Testis (tissue), 3 donors: Measurements from ENCODE around the gene TRIM71. TPM values are rescaled to one million over a fixed set of nuclear protein-coding genes. Genes with fewer than 3 reads are reported as not detected.

Experiments
- DNase-seq: peaks from one replicate; pipeline ENCODE4 v3.0.0-alpha.2; 2019
- H3K27ac ChIP-seq, 2 donors: fragments of 200-600 bp; sonication (generic); one replicate each; pipeline ENCODE4 v1.5.1; 2019
- H3K27me3 ChIP-seq: fragments of 200-600 bp; sonication (generic); one replicate; pipeline ENCODE4 v1.5.1; 2019
- H3K36me3 ChIP-seq: fragments of 200-600 bp; sonication (generic); one replicate; pipeline ENCODE4 v1.5.1; 2017; ENCODE audit warnings: low read depth; ENCODE audit errors: missing control alignments
- H3K4me1 ChIP-seq: fragments of 200-600 bp; sonication (generic); one replicate; pipeline ENCODE4 v1.5.1; 2019
- H3K4me3 ChIP-seq, 2 donors: fragments of 200-600 bp; sonication (generic); one replicate each; pipeline ENCODE4 v1.5.1; 2017 to 2019
- H3K9me3 ChIP-seq: fragments of 200-600 bp; sonication (generic); one replicate; pipeline ENCODE4 v1.5.1; 2017
- CTCF ChIP-seq, 3 experiments: fragments of 450-650 bp in 2 of 3; fragments of 200-600 bp in 1 of 3; sonication (generic) in 1 of 3; IDR thresholded peaks; one replicate each; pipeline ENCODE4 v1.5.1; 2016 to 2019; ENCODE audit warnings: antibody characterized with exemption in 3 of 3, mild to moderate bottlenecking in 2 of 3, moderate library complexity in 1 of 3
- POLR2A ChIP-seq: fragments of 450-650 bp; IDR thresholded peaks from one replicate; pipeline ENCODE4 v1.6.1; 2017; ENCODE audit warnings: antibody characterized with exemption, mild to moderate bottlenecking, moderate library complexity
- WGBS, 2 donors: methylation state at CpG; one replicate each; pipeline ENCODE4 v1.1.5; 2018; 5-methylcytosine and 5-hydroxymethylcytosine counted together
- intact Hi-C: fragments of 100-400 bp; cut with DNase I; formaldehyde crosslinking; loops from one replicate; pipeline ENCODE4 v1.15.1; 2023; ENCODE audit warnings: low total_unique reads
- polyA plus RNA-seq: library from polyadenylated mRNA; stranded (reverse); fragments of 350-450 nt; fragmentation: Illumina TruSeq; extraction: RNeasy Lipid Tissue Mini Kit (QIAGEN cat#74804); gene quantifications from one replicate; pipeline ENCODE4 v1.2.3, GENCODE V29; 2014; ENCODE audit warnings: low read depth, low replicate concordance; ENCODE audit not compliant: insufficient read depth
- total RNA-seq, 2 donors: library from RNA; depleted of rRNA; stranded (reverse); fragments of >200 nt; gene quantifications; one replicate each; pipeline ENCODE4 v1.2.3, GENCODE V29; 2016

Gene TRIM71
- total and polyA plus RNA-seq, 3 donors from 2014 or later, result 9.9 to 21.0 (median 20.6) TPM

DNA sequence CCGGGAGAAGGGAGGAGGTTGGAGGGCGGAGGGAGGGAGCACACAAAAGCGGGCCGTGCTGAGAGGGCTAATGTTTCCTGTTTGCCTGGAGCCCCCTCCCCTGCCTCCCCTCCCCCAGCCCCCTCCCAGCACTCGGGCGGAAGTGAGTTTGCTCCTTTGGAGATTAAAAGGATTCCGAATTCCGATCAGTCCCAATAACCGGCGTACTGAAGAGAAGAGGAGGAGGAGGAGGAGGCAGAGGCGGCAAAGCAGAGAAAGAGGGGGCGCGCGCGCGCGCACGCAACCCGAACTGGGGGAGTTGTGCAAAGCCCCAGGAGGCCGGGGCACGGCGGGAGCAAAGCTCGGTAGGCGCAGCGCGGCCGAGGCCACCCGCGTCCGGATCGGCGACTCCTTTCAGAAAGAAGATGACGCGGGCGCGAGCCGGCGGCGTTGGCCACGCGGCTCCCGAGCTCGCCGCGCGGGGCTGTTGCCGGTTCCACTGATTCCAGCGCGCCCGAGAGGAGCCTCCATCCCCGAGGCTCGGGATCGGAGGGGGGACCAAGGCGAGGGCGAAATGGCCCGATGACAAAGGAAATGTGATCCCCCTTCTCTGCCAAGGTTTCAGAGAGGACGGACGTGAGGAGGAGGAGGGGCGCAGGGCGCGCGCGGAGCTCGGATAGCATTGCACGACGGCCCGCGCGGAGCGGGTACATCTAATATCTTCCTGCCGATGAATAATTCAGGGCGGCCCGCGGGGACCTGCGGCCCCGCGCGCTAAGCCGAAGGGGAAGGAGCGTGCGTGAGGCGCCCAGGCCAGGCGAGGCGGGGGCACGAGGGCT is 1.1 kb upstream of the TRIM71 start:
- no peak for TF ChIP-seq POLR2A
- TF ChIP-seq CTCF (IDR thresholded peaks at IDR 0.05), result no peak
- WGBS, 2 donors, result 0 to 1% methylated on average over 35 to 85 of the region's 85 CpGs
- intact Hi-C loops, result no loop called here

DNA sequence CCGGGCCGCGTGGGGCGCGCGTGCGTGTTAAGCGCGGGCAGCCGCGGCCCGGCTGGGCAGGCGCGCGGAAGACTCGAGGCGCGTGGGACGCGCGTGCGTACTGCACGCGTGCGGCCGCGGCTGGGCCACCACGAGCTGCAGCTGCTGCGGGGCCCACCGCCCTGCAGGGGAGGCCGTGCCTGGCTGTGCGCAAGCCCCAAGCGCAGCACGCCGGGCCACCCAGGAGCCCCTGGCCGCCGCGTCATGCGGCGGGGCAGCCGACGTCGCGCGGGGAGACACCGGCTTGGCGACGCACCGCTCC is 590 bp upstream of the TRIM71 start:
- H3K27me3 ChIP-seq, result no peaks in the 10 kb centered on the region
- no peak for TF ChIP-seq CTCF (IDR thresholded peaks at IDR 0.05)
- TF ChIP-seq POLR2A, result no peak
- no peaks in the 10 kb centered on the region for H3K9me3 ChIP-seq
- peaks cover 4% of the 10 kb centered on the region for H3K4me1 ChIP-seq
- intact Hi-C loops, result no loop called here
- H3K27ac ChIP-seq, result peak overlapping the region in 1 of 2 donors; percentile 30
- peak overlapping the region; percentile 43 to 57 for H3K4me3 ChIP-seq
- DNase-seq, result no peak
- WGBS, 2 donors, result 2% methylated on average over 41 of the region's 49 CpGs; no CpG with 5 or more reads in 1 of the 2 donors
- H3K36me3 ChIP-seq, result no peaks in the 10 kb centered on the region

More for the DNA sequence above, 1.1 kb upstream of the TRIM71 start:
- peak; percentile 45 for DNase-seq
- H3K27me3 ChIP-seq, result no peaks in the 10 kb centered on the region
- no peaks in the 10 kb centered on the region for H3K9me3 ChIP-seq
- H3K27ac ChIP-seq, result peak overlapping the region in 1 of 2 donors; percentile 10
- H3K4me1 ChIP-seq, result peaks cover 4% of the 10 kb centered on the region
- H3K36me3 ChIP-seq, result no peaks in the 10 kb centered on the region
- peak overlapping the region; percentile 43 to 57 for H3K4me3 ChIP-seq

DNA sequence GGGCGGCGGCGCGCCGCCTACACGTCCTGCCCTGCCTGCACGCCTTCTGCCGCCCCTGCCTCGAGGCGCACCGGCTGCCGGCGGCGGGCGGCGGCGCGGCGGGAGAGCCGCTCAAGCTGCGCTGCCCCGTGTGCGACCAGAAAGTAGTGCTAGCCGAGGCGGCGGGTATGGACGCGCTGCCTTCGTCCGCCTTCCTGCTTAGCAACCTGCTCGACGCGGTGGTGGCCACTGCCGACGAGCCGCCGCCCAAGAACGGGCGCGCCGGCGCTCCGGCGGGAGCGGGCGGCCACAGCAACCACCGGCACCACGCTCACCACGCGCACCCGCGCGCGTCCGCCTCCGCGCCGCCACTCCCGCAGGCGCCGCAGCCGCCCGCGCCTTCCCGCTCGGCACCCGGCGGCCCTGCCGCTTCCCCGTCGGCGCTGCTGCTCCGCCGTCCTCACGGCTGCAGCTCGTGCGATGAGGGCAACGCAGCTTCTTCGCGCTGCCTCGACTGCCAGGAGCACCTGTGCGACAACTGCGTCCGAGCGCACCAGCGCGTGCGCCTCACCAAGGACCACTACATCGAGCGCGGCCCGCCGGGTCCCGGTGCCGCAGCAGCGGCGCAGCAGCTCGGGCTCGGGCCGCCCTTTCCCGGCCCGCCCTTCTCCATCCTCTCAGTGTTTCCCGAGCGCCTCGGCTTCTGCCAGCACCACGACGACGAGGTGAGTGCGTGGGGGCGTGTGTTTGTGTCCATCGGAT is 602 bp downstream of the TRIM71 start:
- no peaks in the 10 kb centered on the region for H3K36me3 ChIP-seq
- no peaks in the 10 kb centered on the region for H3K27me3 ChIP-seq
- intact Hi-C loops, result no loop called here
- WGBS, 2 donors, result 0 to 2% methylated on average over 5 to 53 of the region's 111 CpGs
- H3K9me3 ChIP-seq, result no peaks in the 10 kb centered on the region
- H3K4me3 ChIP-seq, result peak overlapping the region; percentile 43 to 57
- H3K4me1 ChIP-seq, result peaks cover 4% of the 10 kb centered on the region
- peak overlapping the region in 1 of 2 donors; percentile 30 for H3K27ac ChIP-seq
- DNase-seq, result peak; percentile 18
- no peak for TF ChIP-seq POLR2A
- no peak for TF ChIP-seq CTCF (IDR thresholded peaks at IDR 0.05)

GRCh38 chr3:32818970-32819511 is 1.2 kb downstream of the TRIM71 start:
- no peak for DNase-seq
- peak overlapping the region; percentile 18 to 43 for H3K4me3 ChIP-seq
- H3K27ac ChIP-seq, result peak overlapping the region in 1 of 2 donors; percentile 24
- WGBS, 2 donors, result 14 to 25% methylated on average over 22 to 25 of the region's 25 CpGs
- no peaks in the 10 kb centered on the region for H3K9me3 ChIP-seq
- intact Hi-C loops, result no loop called here
- H3K4me1 ChIP-seq, result peaks cover 4% of the 10 kb centered on the region
- TF ChIP-seq POLR2A (no peak), CTCF (IDR thresholded peaks at IDR 0.05) (no peak)
- no peaks in the 10 kb centered on the region for H3K36me3 ChIP-seq
- no peaks in the 10 kb centered on the region for H3K27me3 ChIP-seq
